ENCODE data around the gene UTF1. TPM values are rescaled to one million over a fixed set of nuclear protein-coding genes. Genes with fewer than 3 reads are reported as not detected.

The UTF1 gene
- total and polyA plus RNA-seq, 9 of the 15 experiments (the other 6 are each of a cell fraction or from before 2014, with no cell fraction given) = 0.35 to 0.46 TPM; not detected in 7

DNA sequence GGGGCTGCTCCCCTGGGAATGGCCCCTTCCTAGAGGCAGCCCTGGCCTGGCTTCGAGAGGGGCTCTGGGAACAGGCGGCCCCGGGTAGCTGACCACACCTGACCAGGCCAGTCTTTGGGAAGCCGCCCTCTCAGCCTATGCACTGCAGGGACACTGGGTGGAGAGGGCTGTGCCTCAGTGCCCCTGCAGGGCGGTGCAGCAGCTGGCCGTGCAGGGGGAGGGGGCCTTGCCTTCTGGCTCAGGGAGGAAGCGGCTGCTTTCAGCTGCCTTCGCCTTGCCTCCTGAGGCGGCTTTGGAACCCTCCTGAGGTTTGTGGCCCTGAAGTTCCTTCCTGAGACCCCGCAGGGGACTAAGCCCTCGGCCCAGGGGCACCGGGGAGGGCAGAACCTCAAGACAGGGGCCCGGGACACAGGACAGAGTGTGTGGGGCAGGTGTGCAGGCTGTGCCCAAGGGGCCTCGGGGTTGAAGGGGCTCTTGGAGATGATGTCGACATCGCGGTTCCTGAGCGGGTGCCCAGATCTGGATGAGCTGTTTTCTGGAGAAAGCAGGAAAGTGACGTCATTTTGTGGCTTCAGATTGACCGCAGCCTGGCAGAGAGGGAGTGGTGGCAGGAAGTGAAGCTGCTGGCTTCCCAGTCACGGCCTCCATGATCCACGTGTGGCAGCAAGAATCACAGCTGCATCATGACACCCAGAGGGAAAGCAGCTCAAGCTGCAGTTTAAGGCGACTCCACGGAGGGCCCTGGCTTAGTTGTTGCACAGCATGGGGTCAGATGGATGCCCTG, 29.0 kb downstream of the UTF1 start (continued):
- no peak for TF ChIP-seq XRCC5 (IDR thresholded peaks at IDR 0.05; ENCODE audit: low read depth, low read length)
- TF ChIP-seq ZNF589 (CRISPR knock-in tag; IDR thresholded peaks at IDR 0.05; ENCODE audit: low read depth) = no peak
- no peak for TF ChIP-seq RBM34 (IDR thresholded peaks at IDR 0.05; ENCODE audit: borderline replicate concordance, insufficient read depth, low read length)
- TF ChIP-seq KAT2B (IDR thresholded peaks at IDR 0.05; ENCODE audit: low read depth, low read length) = no peak
- TF ChIP-seq MAFG (tag; conservative IDR thresholded peaks at IDR 0.05) = no peak
- peak; percentile 63 for TF ChIP-seq JUN (IDR thresholded peaks at IDR 0.05; ENCODE audit: borderline replicate concordance, low read depth, low read length)
- no peak for TF ChIP-seq JUN (CRISPR knock-in tag; IDR thresholded peaks at IDR 0.05; ENCODE audit: borderline replicate concordance)
- TF ChIP-seq ILK (tag; IDR thresholded peaks at IDR 0.05; ENCODE audit: borderline replicate concordance, low read depth) = no peak
- no peak for TF ChIP-seq NR1H2 (CRISPR knock-in tag; IDR thresholded peaks at IDR 0.05)
- no peak for TF ChIP-seq CEBPG (CRISPR knock-in tag; IDR thresholded peaks at IDR 0.05)
- peak in 1 of 2 experiments; percentile 21; a peak in 1 of 4 replicates for TF ChIP-seq CEBPG (tag; conservative IDR thresholded peaks at IDR 0.05 in 1 of 2, IDR thresholded peaks at IDR 0.05 in 1 of 2)
- TF ChIP-seq BRF1 (IDR thresholded peaks at IDR 0.05; ENCODE audit: borderline replicate concordance, extremely low read depth, insufficient read length) = no peak
- 0 out of 2 replicates have a peak, but pooled peaks have one; percentile 32 for TF ChIP-seq SMARCE1 (IDR thresholded peaks at IDR 0.05)
- TF ChIP-seq, protein P1, sequence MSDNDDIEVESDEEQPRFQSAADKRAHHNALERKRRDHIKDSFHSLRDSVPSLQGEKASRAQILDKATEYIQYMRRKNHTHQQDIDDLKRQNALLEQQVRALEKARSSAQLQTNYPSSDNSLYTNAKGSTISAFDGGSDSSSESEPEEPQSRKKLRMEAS (CRISPR knock-in tag; IDR thresholded peaks at IDR 0.05) = peak; percentile 41
- TF ChIP-seq RCOR1 (IDR thresholded peaks at IDR 0.05; ENCODE audit: borderline replicate concordance in 1 of 2, low read depth in 2 of 2, low read length in 2 of 2) = no peak
- TF ChIP-seq, protein P2, sequence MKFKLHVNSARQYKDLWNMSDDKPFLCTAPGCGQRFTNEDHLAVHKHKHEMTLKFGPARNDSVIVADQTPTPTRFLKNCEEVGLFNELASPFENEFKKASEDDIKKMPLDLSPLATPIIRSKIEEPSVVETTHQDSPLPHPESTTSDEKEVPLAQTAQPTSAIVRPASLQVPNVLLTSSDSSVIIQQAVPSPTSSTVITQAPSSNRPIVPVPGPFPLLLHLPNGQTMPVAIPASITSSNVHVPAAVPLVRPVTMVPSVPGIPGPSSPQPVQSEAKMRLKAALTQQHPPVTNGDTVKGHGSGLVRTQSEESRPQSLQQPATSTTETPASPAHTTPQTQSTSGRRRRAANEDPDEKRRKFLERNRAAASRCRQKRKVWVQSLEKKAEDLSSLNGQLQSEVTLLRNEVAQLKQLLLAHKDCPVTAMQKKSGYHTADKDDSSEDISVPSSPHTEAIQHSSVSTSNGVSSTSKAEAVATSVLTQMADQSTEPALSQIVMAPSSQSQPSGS (CRISPR knock-in tag; IDR thresholded peaks at IDR 0.05) = no peak
- TF ChIP-seq RAD51 (IDR thresholded peaks at IDR 0.05; ENCODE audit: borderline replicate concordance, low read depth) = no peak
- TF ChIP-seq ARHGAP35 (IDR thresholded peaks at IDR 0.05; ENCODE audit: partially characterized antibody) = no peak
- peak; percentile 17; the same call in 1 of the 2 replicates for TF ChIP-seq ARID1B (IDR thresholded peaks at IDR 0.05)
- TF ChIP-seq, protein P3, sequence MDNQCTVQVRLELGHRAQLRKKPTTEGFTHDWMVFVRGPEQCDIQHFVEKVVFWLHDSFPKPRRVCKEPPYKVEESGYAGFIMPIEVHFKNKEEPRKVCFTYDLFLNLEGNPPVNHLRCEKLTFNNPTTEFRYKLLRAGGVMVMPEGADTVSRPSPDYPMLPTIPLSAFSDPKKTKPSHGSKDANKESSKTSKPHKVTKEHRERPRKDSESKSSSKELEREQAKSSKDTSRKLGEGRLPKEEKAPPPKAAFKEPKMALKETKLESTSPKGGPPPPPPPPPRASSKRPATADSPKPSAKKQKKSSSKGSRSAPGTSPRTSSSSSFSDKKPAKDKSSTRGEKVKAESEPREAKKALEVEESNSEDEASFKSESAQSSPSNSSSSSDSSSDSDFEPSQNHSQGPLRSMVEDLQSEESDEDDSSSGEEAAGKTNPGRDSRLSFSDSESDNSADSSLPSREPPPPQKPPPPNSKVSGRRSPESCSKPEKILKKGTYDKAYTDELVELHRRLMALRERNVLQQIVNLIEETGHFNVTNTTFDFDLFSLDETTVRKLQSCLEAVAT (IDR thresholded peaks at IDR 0.05) = 0 out of 4 replicates have a peak, but pooled peaks of 1 of the 2 experiments have one; percentile 26
- TF ChIP-seq NUFIP1 (IDR thresholded peaks at IDR 0.05; ENCODE audit: partially characterized antibody) = no peak
- no peak for TF ChIP-seq FOXM1 (IDR thresholded peaks at IDR 0.05; ENCODE audit: low read depth)
- TF ChIP-seq FOXM1 (CRISPR knock-in tag; IDR thresholded peaks at IDR 0.05; ENCODE audit: low read depth) = no peak
- no peak for TF ChIP-seq SIN3A (IDR thresholded peaks at IDR 0.05; ENCODE audit: borderline replicate concordance in 2 of 2, control insufficient read depth in 1 of 2, low read depth in 2 of 2, low read length in 2 of 2)

Data from K562 (cell line).